ENCODE measurements around the gene TBC1D3C. TPM values are rescaled to one million over a fixed set of nuclear protein-coding genes. Genes with fewer than 3 reads are reported as not detected.
"Not testable (repeated sequence)": the region's sequence is repeated elsewhere in the genome, so short reads cannot be mapped to it uniquely, and the experiment has no call there.

TBC1D3C gene
- total RNA-seq: not detected
- polyA plus RNA-seq (ENCODE audit: insufficient read length in 2 of 2): 10 to 100 TPM in 1 of 2 donors, not detected in 1; 11.0 TPM
- long read RNA-seq, donor 1: 0 reads
- long read RNA-seq, donor 2: 0 reads
- long read RNA-seq, donor 3: 0 reads
- long read RNA-seq, donor 4: 0 reads

GRCh38 chr17:38068534-38068933, at the start of gene TBC1D3C:
Gene TBC1D3C, minus strand, starts transcription at chr17:38068634. Its CDS starts 1,568 bp downstream, at chr17:38067066.
- WGBS (ENCODE audit: insufficient coverage): no CpG with 5 or more reads among the region's 10 CpGs
- not testable (repeated sequence) for H3K9me3 ChIP-seq (ENCODE audit: control insufficient read depth, insufficient read depth, low read length); H3K4me3 ChIP-seq (ENCODE audit: low read depth, low read length); DNase-seq (ENCODE audit: low read depth in 4 of 6, low spot score in 6 of 6); H3K4me1 ChIP-seq (ENCODE audit: control insufficient read depth, insufficient read depth, low read length); H3K27ac ChIP-seq (ENCODE audit: low read depth, low read length); H3K27me3 ChIP-seq (ENCODE audit: control insufficient read depth, insufficient read depth, low read length); H3K36me3 ChIP-seq (ENCODE audit: control insufficient read depth, insufficient read depth, low read length)

- H3K27ac ChIP-seq (ENCODE audit: low read depth, low read length); DNase-seq (ENCODE audit: low read depth in 4 of 6, low spot score in 6 of 6); H3K4me3 ChIP-seq (ENCODE audit: low read depth, low read length); H3K27me3 ChIP-seq (ENCODE audit: control insufficient read depth, insufficient read depth, low read length); H3K9me3 ChIP-seq (ENCODE audit: control insufficient read depth, insufficient read depth, low read length); H3K4me1 ChIP-seq (ENCODE audit: control insufficient read depth, insufficient read depth, low read length); H3K36me3 ChIP-seq (ENCODE audit: control insufficient read depth, insufficient read depth, low read length): not testable (repeated sequence)
- no CpG with 5 or more reads among the region's 1 CpG for WGBS (ENCODE audit: insufficient coverage)
Observed at GRCh38 chr17:38099262-38099661, 30.8 kb upstream of the TBC1D3C start.

- no CpG with 5 or more reads among the region's 2 CpGs for WGBS (ENCODE audit: insufficient coverage)
Observed at GRCh38 chr17:38094059-38094694, 25.7 kb upstream of the TBC1D3C start.

GRCh38 chr17:38088120-38088519, 19.7 kb upstream of the TBC1D3C start:
- WGBS (ENCODE audit: insufficient coverage): no CpG with 5 or more reads among the region's 10 CpGs
- H3K36me3 ChIP-seq (ENCODE audit: control insufficient read depth, insufficient read depth, low read length); H3K4me1 ChIP-seq (ENCODE audit: control insufficient read depth, insufficient read depth, low read length); H3K4me3 ChIP-seq (ENCODE audit: low read depth, low read length); H3K27ac ChIP-seq (ENCODE audit: low read depth, low read length); DNase-seq (ENCODE audit: low read depth in 4 of 6, low spot score in 6 of 6); H3K27me3 ChIP-seq (ENCODE audit: control insufficient read depth, insufficient read depth, low read length); H3K9me3 ChIP-seq (ENCODE audit: control insufficient read depth, insufficient read depth, low read length): not testable (repeated sequence)

More at GRCh38 chr17:38094059-38094694, 25.7 kb upstream of the TBC1D3C start:
- not testable (repeated sequence) for DNase-seq (ENCODE audit: low read depth in 4 of 6, low spot score in 6 of 6); H3K9me3 ChIP-seq (ENCODE audit: control insufficient read depth, insufficient read depth, low read length); H3K4me3 ChIP-seq (ENCODE audit: low read depth, low read length); H3K4me1 ChIP-seq (ENCODE audit: control insufficient read depth, insufficient read depth, low read length); H3K27me3 ChIP-seq (ENCODE audit: control insufficient read depth, insufficient read depth, low read length); H3K36me3 ChIP-seq (ENCODE audit: control insufficient read depth, insufficient read depth, low read length); H3K27ac ChIP-seq (ENCODE audit: low read depth, low read length)

- H3K4me3 ChIP-seq (ENCODE audit: low read depth, low read length); H3K9me3 ChIP-seq (ENCODE audit: control insufficient read depth, insufficient read depth, low read length); DNase-seq (ENCODE audit: low read depth in 4 of 6, low spot score in 6 of 6); H3K36me3 ChIP-seq (ENCODE audit: control insufficient read depth, insufficient read depth, low read length); H3K4me1 ChIP-seq (ENCODE audit: control insufficient read depth, insufficient read depth, low read length); H3K27ac ChIP-seq (ENCODE audit: low read depth, low read length); H3K27me3 ChIP-seq (ENCODE audit: control insufficient read depth, insufficient read depth, low read length): not testable (repeated sequence)
- no CpG with 5 or more reads among the region's 1 CpG for WGBS (ENCODE audit: insufficient coverage)
Observed at GRCh38 chr17:38087344-38087743, 18.9 kb upstream of the TBC1D3C start.

Small RNA genes within 50 kb of the gene (small RNA-seq; reads per million reads assigned to genes)
- gene RF00019 (ENCODE audit: low replicate concordance): not detected

Other genes starting within 250 kb of the TBC1D3C start
- gene TBC1D3K, start 144.2 kb downstream of the TBC1D3C start, total RNA-seq: not detected
- 1 to 10 TPM in 1 of 2 donors, not detected in 1; 4.3 TPM for gene TBC1D3K, start 144.2 kb downstream of the TBC1D3C start, polyA plus RNA-seq (ENCODE audit: insufficient read length in 2 of 2)
- 10 to 100 TPM in 1 of 2 donors, 1 to 10 TPM in 1; 3.3 to 15.9 TPM for gene TBC1D3L, start 79.6 kb downstream of the TBC1D3C start, total RNA-seq
- gene TBC1D3L, start 79.6 kb downstream of the TBC1D3C start, polyA plus RNA-seq (ENCODE audit: insufficient read length in 2 of 2): 10 to 100 TPM; 17.9 to 60.0 TPM
- gene TBC1D3D, start 64.7 kb downstream of the TBC1D3C start, total RNA-seq: 1 to 10 TPM in 1 of 2 donors, under 1 TPM in 1; 0.17 to 1.1 TPM
- gene TBC1D3D, start 64.7 kb downstream of the TBC1D3C start, polyA plus RNA-seq (ENCODE audit: insufficient read length in 2 of 2): 1 to 10 TPM; 3.6 to 4.4 TPM
- not detected for gene TBC1D3E, start 59.3 kb upstream of the TBC1D3C start, total RNA-seq
- gene TBC1D3E, start 59.3 kb upstream of the TBC1D3C start, polyA plus RNA-seq (ENCODE audit: insufficient read length in 2 of 2): not detected
- not detected for gene TBC1D3, start 123.9 kb upstream of the TBC1D3C start, total RNA-seq
- gene TBC1D3, start 123.9 kb upstream of the TBC1D3C start, polyA plus RNA-seq (ENCODE audit: insufficient read length in 2 of 2): under 1 TPM in 1 of 2 donors, not detected in 1; 0.24 TPM
- 10 to 100 TPM; 26.8 to 36.3 TPM for gene MRPL45, start 228.5 kb upstream of the TBC1D3C start, total RNA-seq
- 10 to 100 TPM; 32.3 to 36.4 TPM for gene MRPL45, start 228.5 kb upstream of the TBC1D3C start, polyA plus RNA-seq (ENCODE audit: insufficient read length in 2 of 2)

Data from spinal cord (tissue), 10 donors.